GM12873 (cell line): ENCODE measurements around the gene VIM.

Experiments used
- TF ChIP-seq, protein P1 (sequence below): IDR thresholded peaks from 2 replicates; pipeline ENCODE4 v1.5.1; 2012; ENCODE audit warnings: low read depth, mild to moderate bottlenecking, moderate library complexity, low read length, control low read depth; ENCODE audit not compliant: insufficient read depth; ENCODE audit errors: missing control alignments

Gene VIM

DNA sequence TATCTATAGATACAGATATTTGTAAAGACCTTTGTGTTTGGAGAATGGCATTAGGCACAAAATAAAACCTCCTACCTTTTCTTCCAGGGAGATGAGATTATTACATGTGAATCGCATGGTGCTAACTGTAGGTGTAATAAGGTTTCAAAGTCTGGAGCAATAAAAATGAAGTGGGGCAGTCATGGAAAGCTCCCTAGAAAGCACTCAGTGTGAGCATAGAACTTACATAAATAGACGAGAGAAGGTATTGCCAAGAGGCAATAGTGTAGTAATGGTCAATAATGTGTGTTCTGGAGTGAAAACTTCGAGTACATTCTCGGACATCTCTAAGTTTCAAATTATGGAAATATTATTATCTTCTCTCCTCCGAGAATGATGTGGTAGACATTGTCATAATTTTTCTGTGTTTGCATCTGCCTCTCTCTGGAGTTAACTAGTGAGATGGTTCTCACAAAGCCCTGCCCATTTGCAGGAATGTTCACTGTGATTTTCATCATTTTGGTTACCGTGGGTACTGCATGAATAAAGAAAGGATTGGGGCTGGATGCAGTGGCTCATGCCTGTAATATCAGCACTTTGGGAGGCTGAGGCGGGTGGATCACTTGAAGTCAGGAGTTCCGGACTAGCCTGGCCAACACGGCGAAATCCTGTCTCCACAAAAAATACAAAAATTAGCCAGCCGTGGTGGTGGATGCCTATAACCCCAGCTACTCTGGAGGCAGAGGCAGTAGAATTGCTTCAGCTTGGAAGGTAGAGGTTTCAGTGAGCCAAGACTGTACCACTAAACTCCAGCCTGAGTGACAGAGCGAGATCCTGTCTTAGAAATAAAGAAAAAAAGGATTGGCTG, 10.6 kb downstream of the VIM start:
- TF ChIP-seq, protein P1, sequence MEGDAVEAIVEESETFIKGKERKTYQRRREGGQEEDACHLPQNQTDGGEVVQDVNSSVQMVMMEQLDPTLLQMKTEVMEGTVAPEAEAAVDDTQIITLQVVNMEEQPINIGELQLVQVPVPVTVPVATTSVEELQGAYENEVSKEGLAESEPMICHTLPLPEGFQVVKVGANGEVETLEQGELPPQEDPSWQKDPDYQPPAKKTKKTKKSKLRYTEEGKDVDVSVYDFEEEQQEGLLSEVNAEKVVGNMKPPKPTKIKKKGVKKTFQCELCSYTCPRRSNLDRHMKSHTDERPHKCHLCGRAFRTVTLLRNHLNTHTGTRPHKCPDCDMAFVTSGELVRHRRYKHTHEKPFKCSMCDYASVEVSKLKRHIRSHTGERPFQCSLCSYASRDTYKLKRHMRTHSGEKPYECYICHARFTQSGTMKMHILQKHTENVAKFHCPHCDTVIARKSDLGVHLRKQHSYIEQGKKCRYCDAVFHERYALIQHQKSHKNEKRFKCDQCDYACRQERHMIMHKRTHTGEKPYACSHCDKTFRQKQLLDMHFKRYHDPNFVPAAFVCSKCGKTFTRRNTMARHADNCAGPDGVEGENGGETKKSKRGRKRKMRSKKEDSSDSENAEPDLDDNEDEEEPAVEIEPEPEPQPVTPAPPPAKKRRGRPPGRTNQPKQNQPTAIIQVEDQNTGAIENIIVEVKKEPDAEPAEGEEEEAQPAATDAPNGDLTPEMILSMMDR, result no peak

DNA sequence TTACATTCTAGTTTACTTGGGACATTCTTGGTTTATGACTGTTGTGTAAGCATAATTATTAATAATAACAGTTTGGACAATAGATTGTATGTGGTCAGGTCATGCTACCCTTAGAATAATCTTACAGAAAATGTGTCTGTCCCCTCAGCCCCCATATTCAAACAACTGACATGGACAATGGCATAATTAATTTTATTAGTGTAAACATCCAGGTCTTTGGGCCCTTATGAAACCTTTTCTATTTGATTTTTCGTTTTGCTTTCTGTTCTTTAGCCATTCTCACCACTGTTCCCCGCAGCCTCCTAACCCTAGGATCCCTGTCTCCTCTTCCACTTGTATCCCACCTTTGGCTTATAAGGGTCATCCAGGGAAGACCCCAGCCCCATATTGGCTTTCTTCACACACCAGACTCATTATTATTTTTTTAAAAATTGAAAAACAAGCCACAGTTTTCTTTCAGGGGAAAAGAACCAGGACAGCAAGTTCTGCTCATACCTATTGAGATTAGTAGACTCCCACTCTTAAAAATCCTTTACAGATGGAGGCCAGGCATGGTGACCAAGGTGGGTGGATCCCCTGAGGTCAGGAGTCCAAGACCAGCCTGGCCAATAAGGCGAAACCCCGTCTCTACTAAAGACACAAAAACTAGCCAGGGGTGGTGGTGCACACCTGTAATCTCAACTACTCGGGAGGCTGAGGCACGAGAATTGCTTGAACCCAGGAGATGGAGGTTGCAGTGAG, 11.5 kb downstream of the VIM start:
- TF ChIP-seq, protein P1, result no peak

DNA sequence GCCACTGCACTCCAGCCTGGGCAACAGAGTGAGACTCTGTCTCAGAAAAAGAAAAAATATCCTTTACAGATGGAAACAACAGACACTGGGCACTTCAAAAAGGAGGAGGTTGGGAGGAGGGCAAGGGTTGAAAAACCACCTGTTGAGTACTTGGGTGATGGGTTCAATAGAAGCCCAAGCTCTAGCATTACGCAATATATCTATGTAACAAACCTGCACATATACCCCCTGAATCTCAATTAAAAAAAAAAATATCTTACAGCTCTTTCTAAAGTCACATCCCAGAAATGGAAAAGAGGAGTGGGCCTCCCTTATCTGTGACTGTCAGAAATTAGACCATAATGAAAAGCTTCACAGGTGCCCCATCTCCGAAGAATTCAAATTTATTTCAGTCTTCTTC, 12.1 kb downstream of the VIM start:
- TF ChIP-seq, protein P1, result no peak

DNA sequence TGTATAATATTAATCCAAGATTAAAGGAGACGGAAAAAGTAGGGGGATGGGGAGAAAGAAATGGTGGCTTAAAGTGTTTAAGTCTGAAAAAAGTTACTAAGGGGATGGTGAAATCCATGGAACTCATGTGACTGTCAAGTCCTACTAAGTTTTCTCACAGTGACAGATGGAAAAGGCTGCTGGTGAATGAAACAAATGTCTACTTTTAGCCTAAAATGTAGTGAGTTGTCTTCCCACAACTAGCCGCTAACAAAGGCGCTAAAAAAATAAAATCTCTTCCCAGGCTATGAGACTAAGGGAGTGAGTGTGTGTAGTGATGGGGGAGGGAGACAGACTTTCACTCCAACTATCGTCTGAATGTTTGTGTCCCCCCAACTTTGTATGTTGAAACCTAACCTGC, 12.6 kb downstream of the VIM start:
- TF ChIP-seq, protein P1, result no peak

DNA sequence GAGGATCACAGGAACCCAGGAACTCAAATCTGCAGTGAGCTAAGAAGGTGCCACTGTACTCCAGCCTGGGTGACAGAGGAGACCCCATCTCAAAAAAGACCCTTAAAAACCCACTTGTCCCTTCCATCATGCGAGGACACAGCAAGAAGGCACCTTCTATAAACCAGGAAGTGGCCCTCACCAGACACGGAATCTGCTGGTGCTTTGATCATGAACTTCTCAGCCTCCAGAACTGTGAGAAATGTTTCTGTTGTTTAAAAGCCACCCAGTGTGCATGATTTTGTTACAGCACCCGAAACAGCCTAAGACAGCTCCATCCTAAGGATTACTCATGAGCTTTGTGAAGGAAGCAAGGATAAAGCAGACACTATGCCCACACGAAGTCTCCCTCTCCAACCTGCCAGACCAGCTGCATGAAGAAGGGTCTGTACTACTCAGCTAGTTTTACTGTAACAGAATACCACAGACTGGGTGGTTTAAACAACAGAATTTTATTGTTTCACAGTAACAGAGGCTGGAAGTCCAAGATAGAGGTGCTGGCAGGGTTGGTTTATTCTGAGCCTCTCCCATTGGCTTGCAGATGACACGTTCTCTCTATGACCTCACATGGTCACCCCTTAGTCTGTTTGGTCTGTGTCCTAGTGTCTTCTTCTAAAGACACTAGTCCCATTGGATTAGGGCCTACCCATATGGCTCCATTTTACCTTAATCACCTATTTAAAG, 13.7 kb downstream of the VIM start:
- TF ChIP-seq, protein P1, result no peak

DNA sequence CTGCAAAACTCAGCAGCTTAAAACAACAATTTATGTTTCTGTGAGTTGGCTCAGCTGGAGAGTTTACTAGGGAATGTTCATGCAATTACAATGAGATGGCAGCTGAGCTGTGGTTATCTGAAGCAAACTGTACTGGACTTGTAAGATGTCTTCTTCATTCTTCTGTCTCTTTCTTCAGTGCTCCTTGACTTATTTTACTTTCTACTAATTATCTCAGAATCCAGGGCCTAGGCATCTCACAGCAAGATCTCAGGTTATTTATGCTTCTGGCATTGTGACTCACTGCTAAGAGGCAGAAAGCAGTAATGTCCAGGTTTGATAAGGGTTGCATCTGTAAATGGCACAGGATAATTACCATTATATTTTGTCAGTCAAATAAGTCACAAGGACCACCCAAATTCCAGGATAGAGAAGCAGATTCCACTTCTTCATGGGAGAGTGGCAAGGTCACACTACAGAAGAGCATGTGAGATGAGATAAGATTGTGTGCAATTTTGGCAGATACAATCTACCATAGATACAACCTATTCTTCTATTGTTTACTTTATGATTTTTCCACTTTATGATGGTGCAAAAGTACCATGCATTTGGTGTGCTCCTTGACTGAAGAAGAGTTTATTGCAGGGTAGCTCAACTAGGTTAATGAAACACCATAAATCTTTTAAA, 16.8 kb downstream of the VIM start:
- TF ChIP-seq, protein P1, result no peak
